ENCODE data around the gene ENTPD5.
A peak's percentile ranks its signal among the peaks of the same experiment; 100 is the strongest.

ENTPD5 gene

GRCh38 chr14:74022346-74022745 is 3.3 kb upstream of the ENTPD5 start:
- DNase-seq (ENCODE audit: low read depth) = no peak
- H3K4me3 ChIP-seq (ENCODE audit: low read depth, low read length) = no peak overlapping the region
- no peak for TF ChIP-seq CTCF (IDR thresholded peaks at IDR 0.05; ENCODE audit: insufficient read depth, low read depth, low read length, missing control alignments)

GRCh38 chr14:74019408-74020137 is 485 bp upstream of the ENTPD5 start:
- H3K4me3 ChIP-seq (ENCODE audit: low read depth, low read length) = peak overlapping the region; percentile 67
- no peak for DNase-seq (ENCODE audit: low read depth)
- TF ChIP-seq CTCF (IDR thresholded peaks at IDR 0.05; ENCODE audit: insufficient read depth, low read depth, low read length, missing control alignments) = no peak

GRCh38 chr14:74018174-74018585 is 908 bp downstream of the ENTPD5 start:
- no peak for DNase-seq (ENCODE audit: low read depth)
- TF ChIP-seq CTCF (IDR thresholded peaks at IDR 0.05; ENCODE audit: insufficient read depth, low read depth, low read length, missing control alignments) = no peak
- peak overlapping the region; percentile 87 for H3K4me3 ChIP-seq (ENCODE audit: low read depth, low read length)

- no peak for TF ChIP-seq CTCF (IDR thresholded peaks at IDR 0.05; ENCODE audit: insufficient read depth, low read depth, low read length, missing control alignments)
- H3K4me3 ChIP-seq (ENCODE audit: low read depth, low read length) = no peak overlapping the region
- no peak for DNase-seq (ENCODE audit: low read depth)
Measured at GRCh38 chr14:74015963-74016362, 3.1 kb downstream of the ENTPD5 start.

- no peak overlapping the region for H3K4me3 ChIP-seq (ENCODE audit: low read depth, low read length)
- TF ChIP-seq CTCF (IDR thresholded peaks at IDR 0.05; ENCODE audit: insufficient read depth, low read depth, low read length, missing control alignments) = no peak
- DNase-seq (ENCODE audit: low read depth) = no peak
Measured at GRCh38 chr14:74015176-74015575, 3.9 kb downstream of the ENTPD5 start.

- no peak for TF ChIP-seq CTCF (IDR thresholded peaks at IDR 0.05; ENCODE audit: insufficient read depth, low read depth, low read length, missing control alignments)
- DNase-seq (ENCODE audit: low read depth) = no peak
- H3K4me3 ChIP-seq (ENCODE audit: low read depth, low read length) = no peak overlapping the region
Measured at GRCh38 chr14:74014299-74014698, 4.8 kb downstream of the ENTPD5 start.

Measured in GM12865 (cell line).